H1 (cell line): Measurements from ENCODE around the gene KCNQ2. TPM values are rescaled to one million over a fixed set of nuclear protein-coding genes. Genes with fewer than 3 reads are reported as not detected.

Experiments
- CHD1 ChIP-seq: IDR thresholded peaks from 2 replicates; pipeline ENCODE4 v1.6.1; 2012; ENCODE audit warnings: low read depth, low read length, improper control_type of control experiment
- GABPA ChIP-seq: IDR thresholded peaks from 2 replicates; pipeline ENCODE4 v1.6.1; 2011; ENCODE audit warnings: mild to moderate bottlenecking, low read length, moderate library complexity, borderline replicate concordance; ENCODE audit not compliant: insufficient read depth
- POLR2A ChIP-seq, 2 experiments: IDR thresholded peaks; 1 replicate in 1 of 2; 2 replicates in 1 of 2; pipeline ENCODE4 v1.6.1; 2011; ENCODE audit warnings: low read depth in 2 of 2, low read length in 2 of 2, mild to moderate bottlenecking in 2 of 2; ENCODE audit errors: control extremely low read depth in 1 of 2
- SAP30 ChIP-seq: fragments of 300-600 bp; sonication (generic); IDR thresholded peaks from 2 replicates; pipeline ENCODE4 v1.7.1; 2012; ENCODE audit warnings: low read length, moderate library complexity, mild to moderate bottlenecking, inconsistent platforms; ENCODE audit not compliant: insufficient read depth, insufficient replicate concordance
- polyA plus RNA-seq, 7 experiments: library from polyadenylated mRNA; depleted of rRNA in 3 of 7; stranded (reverse) in 5 of 7; unstranded in 2 of 7; fragments of >200 nt in 5 of 7; fragments of 200-250 nt in 2 of 7; gene quantifications; 1 replicate in 5 of 7; 2 replicates in 1 of 7; 4 replicates in 1 of 7; pipeline versions ENCODE4 v1.2.1 to v1.2.3, GENCODE V29; 2011 to 2013; ENCODE audit warnings: missing spikeins in 2 of 7, mixed read lengths in 2 of 7
- total RNA-seq: library from RNA; stranded (reverse); fragmentation: NEBNext Ultra II Directional; extraction: Animal tissue kit (Norgen Biotek cat#: 25700); gene quantifications from 2 replicates; pipeline ENCODE4 v1.2.1, GENCODE V29; 2021

The KCNQ2 gene
- total and polyA plus RNA-seq, 2 of the 8 experiments (the other 6 are each of a cell fraction or from before 2014, with no cell fraction given), result 82.6 to 243 TPM

DNA sequence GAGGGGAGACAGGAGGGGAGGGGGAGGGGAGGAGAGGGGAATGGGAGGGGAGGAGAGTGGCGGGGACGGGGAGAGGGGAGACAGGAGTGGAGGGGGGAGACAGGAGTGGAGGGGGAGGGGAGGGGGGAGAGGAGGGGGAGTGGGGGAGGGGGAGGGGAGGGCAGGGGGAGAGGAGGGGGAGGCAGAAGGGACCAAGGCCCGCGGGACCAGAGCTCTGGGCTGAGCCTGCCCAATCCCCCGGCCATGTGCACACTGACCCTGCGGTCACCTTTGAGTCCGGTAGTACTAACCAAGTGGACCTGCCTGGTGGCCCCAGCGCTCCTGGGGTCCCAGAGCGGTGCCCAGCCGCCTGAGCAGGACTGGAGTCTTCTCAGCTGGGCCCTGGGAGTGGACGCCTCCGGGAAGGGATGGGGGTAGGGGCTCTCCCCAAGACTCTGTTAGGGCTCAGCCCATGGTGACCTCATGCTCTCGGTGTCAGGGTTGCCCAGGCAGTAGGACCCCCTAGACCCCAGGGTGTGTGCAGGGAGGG, 471 bp upstream of the KCNQ2 start (continued):
- TF ChIP-seq SAP30, result no peak
- TF ChIP-seq POLR2A (IDR thresholded peaks at IDR 0.05; ENCODE audit: control extremely low read depth in 1 of 2, low read depth in 2 of 2, low read length in 2 of 2), result no peak
- TF ChIP-seq GABPA, result no peak
- no peak for TF ChIP-seq CHD1
- TF ChIP-seq, all 59 proteins: peak for 0
